GM23338 (cell line): Measurements from ENCODE around the gene TRABD2A. TPM values are rescaled to one million over a fixed set of nuclear protein-coding genes. Genes with fewer than 3 reads are reported as not detected.

Source experiments
- ATAC-seq: fragments of 200-7000 bp; cut with Tn5 transposase; 3 replicates; pipeline ENCODE4 v1.9.1; 2020
- DNase-seq: peaks from one replicate; pipeline ENCODE4 v3.0.0-alpha.2; 2015; ENCODE audit warnings: low spot score
- H2AFZ ChIP-seq: fragments of 200-600 bp; sonication (generic); 2 replicates; pipeline ENCODE4 v1.8.0; 2016; ENCODE audit warnings: antibody characterized with exemption, mild to moderate bottlenecking, moderate library complexity
- H3F3A ChIP-seq: fragments of 200-600 bp; sonication (generic); replicated peaks from 2 replicates; pipeline ENCODE4 v1.8.0; 2017; ENCODE audit warnings: antibody characterized with exemption, mixed run types, low read depth
- H3K27ac ChIP-seq: fragments of 200-600 bp; sonication (generic); 2 replicates; pipeline ENCODE4 v1.6.1; 2016; ENCODE audit warnings: low read depth
- H3K27me3 ChIP-seq: fragments of 200-600 bp; sonication (generic); 2 replicates; pipeline ENCODE4 v1.8.0; 2016; ENCODE audit warnings: mild to moderate bottlenecking, mixed run types, moderate library complexity; ENCODE audit not compliant: insufficient read depth
- H3K36me3 ChIP-seq: fragments of 200-600 bp; sonication (generic); 2 replicates; pipeline ENCODE4 v1.8.0; 2016; ENCODE audit warnings: mild to moderate bottlenecking; ENCODE audit not compliant: insufficient read depth
- H3K4me1 ChIP-seq: fragments of 200-600 bp; sonication (generic); 2 replicates; pipeline ENCODE4 v1.8.0; 2016; ENCODE audit warnings: mild to moderate bottlenecking, moderate library complexity; ENCODE audit not compliant: insufficient read depth
- H3K4me2 ChIP-seq: fragments of 200-600 bp; sonication (generic); 2 replicates; pipeline ENCODE4 v1.7.1; 2017; ENCODE audit warnings: mixed run types
- H3K4me3 ChIP-seq: fragments of 200-600 bp; sonication (generic); 2 replicates; pipeline ENCODE4 v1.6.1; 2016; ENCODE audit warnings: mixed run types
- H3K79me2 ChIP-seq: fragments of 200-600 bp; sonication (generic); replicated peaks from 2 replicates; pipeline ENCODE4 v1.8.0; 2017; ENCODE audit warnings: mild to moderate bottlenecking; ENCODE audit not compliant: insufficient read depth
- H3K9me2 ChIP-seq: fragments of 200-600 bp; sonication (generic); 2 replicates; pipeline ENCODE4 v1.8.0; 2017; ENCODE audit not compliant: insufficient read depth
- H4K20me1 ChIP-seq: fragments of 200-600 bp; sonication (generic); replicated peaks from 2 replicates; pipeline ENCODE4 v1.8.0; 2017; ENCODE audit warnings: mild to moderate bottlenecking; ENCODE audit not compliant: insufficient read depth
- H3K27ac Mint-ChIP-seq: 2 replicates; pipeline ENCODE4 v1.8.0; 2020; ENCODE audit warnings: inconsistent platforms, mild to moderate bottlenecking, moderate library complexity, mixed read lengths
- H3K27me3 Mint-ChIP-seq: 3 replicates; pipeline ENCODE4 v1.8.0; 2022; ENCODE audit warnings: low read depth, mild to moderate bottlenecking, moderate library complexity, mixed read lengths, inconsistent platforms; ENCODE audit not compliant: insufficient read depth, poor library complexity
- H3K36me3 Mint-ChIP-seq: 3 replicates; pipeline ENCODE4 v1.8.0; 2021; ENCODE audit warnings: low read depth, mild to moderate bottlenecking, inconsistent platforms, moderate library complexity, mixed read lengths
- H3K4me1 Mint-ChIP-seq: 3 replicates; pipeline ENCODE4 v1.8.0; 2020; ENCODE audit warnings: mild to moderate bottlenecking, inconsistent platforms, mixed read lengths
- H3K4me3 Mint-ChIP-seq: 3 replicates; pipeline ENCODE4 v1.8.0; 2021; ENCODE audit warnings: moderate library complexity, mild to moderate bottlenecking, inconsistent platforms, mixed read lengths
- H3K9me3 Mint-ChIP-seq: 3 replicates; pipeline ENCODE4 v1.8.0; 2020; ENCODE audit warnings: moderate library complexity, mild to moderate bottlenecking, inconsistent platforms, mixed read lengths
- CREB1 ChIP-seq: fragments of 250-450 bp; sonication (Bioruptor Pico); IDR thresholded peaks from 2 replicates; pipeline ENCODE4 v1.5.0; 2020; ENCODE audit warnings: low read depth, mild to moderate bottlenecking, moderate library complexity
- EZH2 ChIP-seq: fragments of 200-600 bp; sonication (generic); IDR thresholded peaks from one replicate; pipeline ENCODE4 v1.8.0; 2017; ENCODE audit warnings: antibody characterized with exemption, mild to moderate bottlenecking, low read depth; ENCODE audit not compliant: unreplicated experiment
- EZH2phosphoT487 ChIP-seq: fragments of 200-600 bp; sonication (generic); IDR thresholded peaks from one replicate; pipeline ENCODE4 v1.8.1; 2018; ENCODE audit warnings: antibody characterized with exemption; ENCODE audit not compliant: unreplicated experiment
- JUNB ChIP-seq: IDR thresholded peaks from one replicate; pipeline ENCODE4 v1.6.1; 2016; ENCODE audit warnings: antibody characterized with exemption; ENCODE audit not compliant: unreplicated experiment
- NANOG ChIP-seq: IDR thresholded peaks from 2 replicates; pipeline ENCODE4 v1.6.1; 2016; ENCODE audit warnings: antibody characterized with exemption, borderline replicate concordance
- POLR2AphosphoS5 ChIP-seq: IDR thresholded peaks from 2 replicates; pipeline ENCODE4 v1.6.1; 2016; ENCODE audit warnings: antibody characterized with exemption, low read depth
- STAT1 ChIP-seq: IDR thresholded peaks from one replicate; pipeline ENCODE4 v1.6.1; 2016; ENCODE audit warnings: antibody characterized with exemption; ENCODE audit not compliant: unreplicated experiment
- ZNF114 ChIP-seq: fragments of 250-450 bp; sonication (Bioruptor Pico); IDR thresholded peaks from 2 replicates; pipeline ENCODE4 v1.5.0; 2020; ENCODE audit warnings: mild to moderate bottlenecking, moderate library complexity
- ZNF331 ChIP-seq: fragments of 250-450 bp; sonication (Bioruptor Pico); IDR thresholded peaks from 2 replicates; pipeline ENCODE4 v1.5.0; 2020; ENCODE audit warnings: low read depth, mild to moderate bottlenecking, moderate library complexity
- polyA plus RNA-seq: library from polyadenylated mRNA; unstranded; fragments of >200 nt; fragmentation: Nextera tagmentation; extraction: Ambion mirVana; gene quantifications from 2 replicates; pipeline ENCODE4 v1.2.1, GENCODE V29; 2016
- total RNA-seq: library from RNA; depleted of rRNA; stranded (reverse); fragments of >200 nt; shearing (Covaris generic); gene quantifications from 2 replicates; pipeline ENCODE4 v1.2.3, GENCODE V29; 2014
- TF ChIP-seq, protein P1 (sequence below): IDR thresholded peaks from one replicate; pipeline ENCODE4 v1.6.1; 2018; ENCODE audit warnings: antibody characterized with exemption; ENCODE audit not compliant: unreplicated experiment
- TF ChIP-seq, protein P2 (sequence below): IDR thresholded peaks from 2 replicates; pipeline ENCODE4 v1.6.1; 2016; ENCODE audit warnings: antibody characterized with exemption
- TF ChIP-seq, protein P3 (sequence below): fragments of 250-450 bp; sonication (Bioruptor Pico); IDR thresholded peaks from 2 replicates; pipeline ENCODE4 v1.5.0; 2020; ENCODE audit warnings: mild to moderate bottlenecking, moderate library complexity
- TF ChIP-seq, protein P4 (sequence below), 2 experiments: fragments of 200-600 bp in 1 of 2; sonication (generic) in 1 of 2; conservative IDR thresholded peaks; 2 replicates each; pipeline versions ENCODE4 v1.5.1 to v1.6.1; 2016 to 2017; ENCODE audit warnings: antibody characterized with exemption in 2 of 2, low read depth in 2 of 2, mild to moderate bottlenecking in 2 of 2, moderate library complexity in 1 of 2

The TRABD2A gene
- total and polyA plus RNA-seq, 2 experiments from 2014 or later: 5.5 to 12.1 TPM

DNA sequence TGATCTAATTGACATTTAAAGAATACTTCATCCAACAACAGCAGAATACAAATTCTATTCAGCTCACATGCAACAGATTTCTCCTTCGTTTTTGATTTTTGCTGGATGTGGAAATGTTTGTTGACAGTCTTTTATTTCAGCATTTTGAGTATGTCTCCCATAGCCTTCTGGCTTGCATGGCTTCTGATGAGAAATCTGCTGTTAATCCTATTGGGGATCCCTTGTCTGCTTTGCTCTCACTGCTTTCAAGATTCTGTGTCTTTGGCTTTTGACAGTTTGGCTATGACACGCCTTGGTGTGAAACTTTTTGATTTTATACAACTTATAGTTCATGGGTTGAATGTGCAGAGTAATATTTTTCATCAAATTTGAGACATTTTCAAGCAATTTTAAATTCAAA, 44.7 kb downstream of the TRABD2A start:
- H3K4me1 Mint-ChIP-seq: peaks cover 25% of the 10 kb centered on the region
- H3K27ac Mint-ChIP-seq: no peak overlapping the region

More for the DNA sequence above, 44.7 kb downstream of the TRABD2A start:
- no peaks in the 10 kb centered on the region for H3K27me3 Mint-ChIP-seq
- Histone ChIP-seq H2AFZ (no peak overlapping the region), H3K79me2 (no peaks in the 10 kb centered on the region), H3F3A (no peaks in the 10 kb centered on the region), H3K4me3 (no peak overlapping the region), H3K36me3 (no peaks in the 10 kb centered on the region; the same call in none of the 2 replicates), H3K27me3 (no peaks in the 10 kb centered on the region), H3K4me1 (0 out of 2 replicates have a peak, but pooled peaks cover 5% of the 10 kb centered on the region), H3K4me2 (no peak overlapping the region), H3K9me2 (no peaks in the 10 kb centered on the region), H4K20me1 (no peaks in the 10 kb centered on the region), H3K27ac (no peak overlapping the region)
- TF ChIP-seq ZNF331 (no peak), EZH2 (no peak), CREB1 (no peak), NANOG (no peak), JUNB (no peak), STAT1 (no peak), POLR2AphosphoS5 (no peak), ZNF114 (CRISPR knock-in tag) (no peak), EZH2phosphoT487 (no peak)
- TF ChIP-seq, protein P1, sequence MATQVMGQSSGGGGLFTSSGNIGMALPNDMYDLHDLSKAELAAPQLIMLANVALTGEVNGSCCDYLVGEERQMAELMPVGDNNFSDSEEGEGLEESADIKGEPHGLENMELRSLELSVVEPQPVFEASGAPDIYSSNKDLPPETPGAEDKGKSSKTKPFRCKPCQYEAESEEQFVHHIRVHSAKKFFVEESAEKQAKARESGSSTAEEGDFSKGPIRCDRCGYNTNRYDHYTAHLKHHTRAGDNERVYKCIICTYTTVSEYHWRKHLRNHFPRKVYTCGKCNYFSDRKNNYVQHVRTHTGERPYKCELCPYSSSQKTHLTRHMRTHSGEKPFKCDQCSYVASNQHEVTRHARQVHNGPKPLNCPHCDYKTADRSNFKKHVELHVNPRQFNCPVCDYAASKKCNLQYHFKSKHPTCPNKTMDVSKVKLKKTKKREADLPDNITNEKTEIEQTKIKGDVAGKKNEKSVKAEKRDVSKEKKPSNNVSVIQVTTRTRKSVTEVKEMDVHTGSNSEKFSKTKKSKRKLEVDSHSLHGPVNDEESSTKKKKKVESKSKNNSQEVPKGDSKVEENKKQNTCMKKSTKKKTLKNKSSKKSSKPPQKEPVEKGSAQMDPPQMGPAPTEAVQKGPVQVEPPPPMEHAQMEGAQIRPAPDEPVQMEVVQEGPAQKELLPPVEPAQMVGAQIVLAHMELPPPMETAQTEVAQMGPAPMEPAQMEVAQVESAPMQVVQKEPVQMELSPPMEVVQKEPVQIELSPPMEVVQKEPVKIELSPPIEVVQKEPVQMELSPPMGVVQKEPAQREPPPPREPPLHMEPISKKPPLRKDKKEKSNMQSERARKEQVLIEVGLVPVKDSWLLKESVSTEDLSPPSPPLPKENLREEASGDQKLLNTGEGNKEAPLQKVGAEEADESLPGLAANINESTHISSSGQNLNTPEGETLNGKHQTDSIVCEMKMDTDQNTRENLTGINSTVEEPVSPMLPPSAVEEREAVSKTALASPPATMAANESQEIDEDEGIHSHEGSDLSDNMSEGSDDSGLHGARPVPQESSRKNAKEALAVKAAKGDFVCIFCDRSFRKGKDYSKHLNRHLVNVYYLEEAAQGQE: no peak
- TF ChIP-seq, protein P2, sequence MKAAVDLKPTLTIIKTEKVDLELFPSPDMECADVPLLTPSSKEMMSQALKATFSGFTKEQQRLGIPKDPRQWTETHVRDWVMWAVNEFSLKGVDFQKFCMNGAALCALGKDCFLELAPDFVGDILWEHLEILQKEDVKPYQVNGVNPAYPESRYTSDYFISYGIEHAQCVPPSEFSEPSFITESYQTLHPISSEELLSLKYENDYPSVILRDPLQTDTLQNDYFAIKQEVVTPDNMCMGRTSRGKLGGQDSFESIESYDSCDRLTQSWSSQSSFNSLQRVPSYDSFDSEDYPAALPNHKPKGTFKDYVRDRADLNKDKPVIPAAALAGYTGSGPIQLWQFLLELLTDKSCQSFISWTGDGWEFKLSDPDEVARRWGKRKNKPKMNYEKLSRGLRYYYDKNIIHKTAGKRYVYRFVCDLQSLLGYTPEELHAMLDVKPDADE: no peak
- TF ChIP-seq, protein P3, sequence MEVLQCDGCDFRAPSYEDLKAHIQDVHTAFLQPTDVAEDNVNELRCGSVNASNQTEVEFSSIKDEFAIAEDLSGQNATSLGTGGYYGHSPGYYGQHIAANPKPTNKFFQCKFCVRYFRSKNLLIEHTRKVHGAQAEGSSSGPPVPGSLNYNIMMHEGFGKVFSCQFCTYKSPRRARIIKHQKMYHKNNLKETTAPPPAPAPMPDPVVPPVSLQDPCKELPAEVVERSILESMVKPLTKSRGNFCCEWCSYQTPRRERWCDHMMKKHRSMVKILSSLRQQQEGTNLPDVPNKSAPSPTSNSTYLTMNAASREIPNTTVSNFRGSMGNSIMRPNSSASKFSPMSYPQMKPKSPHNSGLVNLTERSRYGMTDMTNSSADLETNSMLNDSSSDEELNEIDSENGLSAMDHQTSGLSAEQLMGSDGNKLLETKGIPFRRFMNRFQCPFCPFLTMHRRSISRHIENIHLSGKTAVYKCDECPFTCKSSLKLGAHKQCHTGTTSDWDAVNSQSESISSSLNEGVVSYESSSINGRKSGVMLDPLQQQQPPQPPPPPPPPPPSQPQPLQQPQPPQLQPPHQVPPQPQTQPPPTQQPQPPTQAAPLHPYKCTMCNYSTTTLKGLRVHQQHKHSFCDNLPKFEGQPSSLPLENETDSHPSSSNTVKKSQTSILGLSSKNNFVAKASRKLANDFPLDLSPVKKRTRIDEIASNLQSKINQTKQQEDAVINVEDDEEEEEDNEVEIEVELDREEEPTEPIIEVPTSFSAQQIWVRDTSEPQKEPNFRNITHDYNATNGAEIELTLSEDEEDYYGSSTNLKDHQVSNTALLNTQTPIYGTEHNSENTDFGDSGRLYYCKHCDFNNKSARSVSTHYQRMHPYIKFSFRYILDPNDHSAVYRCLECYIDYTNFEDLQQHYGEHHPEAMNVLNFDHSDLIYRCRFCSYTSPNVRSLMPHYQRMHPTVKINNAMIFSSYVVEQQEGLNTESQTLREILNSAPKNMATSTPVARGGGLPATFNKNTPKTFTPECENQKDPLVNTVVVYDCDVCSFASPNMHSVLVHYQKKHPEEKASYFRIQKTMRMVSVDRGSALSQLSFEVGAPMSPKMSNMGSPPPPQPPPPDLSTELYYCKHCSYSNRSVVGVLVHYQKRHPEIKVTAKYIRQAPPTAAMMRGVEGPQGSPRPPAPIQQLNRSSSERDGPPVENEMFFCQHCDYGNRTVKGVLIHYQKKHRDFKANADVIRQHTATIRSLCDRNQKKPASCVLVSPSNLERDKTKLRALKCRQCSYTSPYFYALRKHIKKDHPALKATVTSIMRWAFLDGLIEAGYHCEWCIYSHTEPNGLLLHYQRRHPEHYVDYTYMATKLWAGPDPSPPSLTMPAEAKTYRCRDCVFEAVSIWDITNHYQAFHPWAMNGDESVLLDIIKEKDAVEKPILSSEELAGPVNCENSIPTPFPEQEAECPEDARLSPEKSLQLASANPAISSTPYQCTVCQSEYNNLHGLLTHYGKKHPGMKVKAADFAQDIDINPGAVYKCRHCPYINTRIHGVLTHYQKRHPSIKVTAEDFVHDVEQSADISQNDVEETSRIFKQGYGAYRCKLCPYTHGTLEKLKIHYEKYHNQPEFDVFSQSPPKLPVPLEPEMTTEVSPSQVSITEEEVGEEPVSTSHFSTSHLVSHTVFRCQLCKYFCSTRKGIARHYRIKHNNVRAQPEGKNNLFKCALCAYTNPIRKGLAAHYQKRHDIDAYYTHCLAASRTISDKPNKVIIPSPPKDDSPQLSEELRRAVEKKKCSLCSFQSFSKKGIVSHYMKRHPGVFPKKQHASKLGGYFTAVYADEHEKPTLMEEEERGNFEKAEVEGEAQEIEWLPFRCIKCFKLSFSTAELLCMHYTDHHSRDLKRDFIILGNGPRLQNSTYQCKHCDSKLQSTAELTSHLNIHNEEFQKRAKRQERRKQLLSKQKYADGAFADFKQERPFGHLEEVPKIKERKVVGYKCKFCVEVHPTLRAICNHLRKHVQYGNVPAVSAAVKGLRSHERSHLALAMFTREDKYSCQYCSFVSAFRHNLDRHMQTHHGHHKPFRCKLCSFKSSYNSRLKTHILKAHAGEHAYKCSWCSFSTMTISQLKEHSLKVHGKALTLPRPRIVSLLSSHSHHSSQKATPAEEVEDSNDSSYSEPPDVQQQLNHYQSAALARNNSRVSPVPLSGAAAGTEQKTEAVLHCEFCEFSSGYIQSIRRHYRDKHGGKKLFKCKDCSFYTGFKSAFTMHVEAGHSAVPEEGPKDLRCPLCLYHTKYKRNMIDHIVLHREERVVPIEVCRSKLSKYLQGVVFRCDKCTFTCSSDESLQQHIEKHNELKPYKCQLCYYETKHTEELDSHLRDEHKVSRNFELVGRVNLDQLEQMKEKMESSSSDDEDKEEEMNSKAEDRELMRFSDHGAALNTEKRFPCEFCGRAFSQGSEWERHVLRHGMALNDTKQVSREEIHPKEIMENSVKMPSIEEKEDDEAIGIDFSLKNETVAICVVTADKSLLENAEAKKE (CRISPR knock-in tag): no peak
- TF ChIP-seq, protein P4, sequence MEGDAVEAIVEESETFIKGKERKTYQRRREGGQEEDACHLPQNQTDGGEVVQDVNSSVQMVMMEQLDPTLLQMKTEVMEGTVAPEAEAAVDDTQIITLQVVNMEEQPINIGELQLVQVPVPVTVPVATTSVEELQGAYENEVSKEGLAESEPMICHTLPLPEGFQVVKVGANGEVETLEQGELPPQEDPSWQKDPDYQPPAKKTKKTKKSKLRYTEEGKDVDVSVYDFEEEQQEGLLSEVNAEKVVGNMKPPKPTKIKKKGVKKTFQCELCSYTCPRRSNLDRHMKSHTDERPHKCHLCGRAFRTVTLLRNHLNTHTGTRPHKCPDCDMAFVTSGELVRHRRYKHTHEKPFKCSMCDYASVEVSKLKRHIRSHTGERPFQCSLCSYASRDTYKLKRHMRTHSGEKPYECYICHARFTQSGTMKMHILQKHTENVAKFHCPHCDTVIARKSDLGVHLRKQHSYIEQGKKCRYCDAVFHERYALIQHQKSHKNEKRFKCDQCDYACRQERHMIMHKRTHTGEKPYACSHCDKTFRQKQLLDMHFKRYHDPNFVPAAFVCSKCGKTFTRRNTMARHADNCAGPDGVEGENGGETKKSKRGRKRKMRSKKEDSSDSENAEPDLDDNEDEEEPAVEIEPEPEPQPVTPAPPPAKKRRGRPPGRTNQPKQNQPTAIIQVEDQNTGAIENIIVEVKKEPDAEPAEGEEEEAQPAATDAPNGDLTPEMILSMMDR (conservative IDR thresholded peaks at IDR 0.05; ENCODE audit: low read depth in 2 of 2): no peak
- peaks cover 16% of the 10 kb centered on the region for H3K9me3 Mint-ChIP-seq
- H3K36me3 Mint-ChIP-seq: peaks cover 20% of the 10 kb centered on the region; the same call in 2 of the 3 replicates
- ATAC-seq (no peak), DNase-seq (no peak)
- H3K4me3 Mint-ChIP-seq: no peak overlapping the region
